NOMO-1 treated with dmso at 0.1 percent for 144 hours (cell line): ENCODE data around the gene RHOT1.
"Not testable (repeated sequence)": the region's sequence is repeated elsewhere in the genome, so short reads cannot be mapped to it uniquely, and the experiment has no call there.

Experiments used
- DNase-seq: peaks from one replicate; lab custom pipeline; 2025; ENCODE audit not compliant: unreplicated experiment; lab: John Stamatoyannopoulos, UW

Gene RHOT1

DNA sequence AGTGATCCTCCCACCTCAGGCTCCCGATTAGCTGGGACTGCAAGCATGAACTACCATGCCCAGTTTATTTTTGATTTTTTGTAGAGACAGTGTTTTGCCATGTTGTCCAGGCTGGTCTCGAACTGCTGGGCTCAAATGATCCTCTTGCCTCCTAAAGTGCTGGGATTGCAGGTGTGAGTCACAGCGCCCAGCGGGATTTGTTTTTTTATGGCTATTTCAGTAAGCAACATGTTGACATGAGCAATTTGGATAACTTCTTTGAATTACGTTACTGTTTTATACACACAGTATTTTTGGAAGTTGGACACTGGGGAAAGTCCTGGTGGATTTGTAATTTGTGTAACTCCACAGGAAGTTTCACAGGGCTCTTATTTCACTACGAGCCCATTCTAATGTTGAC lies 18.5 kb upstream of the RHOT1 start:
- no peak for DNase-seq

DNA sequence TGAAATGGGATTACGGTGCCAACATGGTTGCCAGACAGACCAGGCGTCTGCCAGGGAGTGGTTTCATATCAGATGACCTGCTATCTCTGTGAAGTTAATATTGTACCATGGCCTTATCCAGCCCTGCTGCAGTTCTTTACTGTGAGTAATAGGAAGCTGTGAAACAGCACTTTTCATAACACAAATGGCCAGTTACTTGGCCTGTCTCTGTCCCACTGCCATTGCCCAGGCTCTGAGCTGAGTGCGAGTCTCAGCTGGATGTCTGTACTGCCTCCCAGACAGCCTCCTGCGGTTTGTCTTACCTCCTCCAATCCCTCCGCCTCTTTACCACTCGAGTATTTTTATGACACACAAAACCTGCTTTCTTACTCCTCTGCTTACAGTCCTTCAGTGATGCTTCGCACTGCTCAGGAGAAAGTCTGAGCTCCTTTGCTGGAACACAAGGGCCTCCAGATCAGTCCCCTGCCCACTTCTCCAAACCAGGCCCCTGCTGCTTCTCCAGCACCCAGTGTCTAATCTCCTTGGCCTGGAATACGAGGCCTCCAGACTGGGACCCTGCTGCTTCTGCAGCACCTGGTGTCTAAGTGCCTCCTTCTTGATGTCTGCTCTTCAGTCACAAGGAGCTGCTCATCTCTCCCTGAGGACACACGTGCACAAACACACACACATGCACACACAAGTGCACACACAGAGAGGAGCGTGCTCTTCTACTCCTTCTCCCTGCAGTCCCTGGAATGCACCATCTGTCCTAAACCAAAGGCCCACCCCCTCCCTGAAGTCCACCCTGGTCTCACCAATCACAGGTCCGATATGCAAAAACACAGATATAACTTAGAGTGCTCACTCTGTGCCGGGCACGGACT lies 17.1 kb upstream of the RHOT1 start:
- no peak for DNase-seq

GRCh38 chr17:32125848-32126153 lies 16.5 kb upstream of the RHOT1 start:
- DNase-seq: no peak

- DNase-seq: no peak
Observed at GRCh38 chr17:32126325-32126724, 16.0 kb upstream of the RHOT1 start.

DNA sequence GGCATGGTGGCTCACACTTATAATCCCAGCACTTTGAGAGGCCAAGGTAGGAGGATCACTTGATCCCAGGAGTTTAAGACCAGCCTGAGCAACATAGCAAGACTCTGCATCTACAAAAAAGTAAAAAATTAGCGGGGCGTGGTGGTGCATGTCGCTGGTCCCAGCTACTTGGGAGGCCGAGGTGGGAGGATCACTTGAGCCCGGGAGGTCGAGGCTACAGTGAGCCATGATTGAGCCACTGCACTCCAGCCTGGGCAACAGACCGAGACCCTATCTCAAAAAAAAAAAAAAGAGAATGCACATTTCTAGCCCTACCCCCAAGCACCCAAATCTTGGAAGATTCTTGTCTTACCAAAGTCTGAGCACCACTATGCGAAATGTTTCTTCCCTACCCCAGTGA lies 15.6 kb upstream of the RHOT1 start:
- no peak for DNase-seq

- DNase-seq: peak; percentile 84
Observed at GRCh38 chr17:32127158-32127897, 15.0 kb upstream of the RHOT1 start.

DNA sequence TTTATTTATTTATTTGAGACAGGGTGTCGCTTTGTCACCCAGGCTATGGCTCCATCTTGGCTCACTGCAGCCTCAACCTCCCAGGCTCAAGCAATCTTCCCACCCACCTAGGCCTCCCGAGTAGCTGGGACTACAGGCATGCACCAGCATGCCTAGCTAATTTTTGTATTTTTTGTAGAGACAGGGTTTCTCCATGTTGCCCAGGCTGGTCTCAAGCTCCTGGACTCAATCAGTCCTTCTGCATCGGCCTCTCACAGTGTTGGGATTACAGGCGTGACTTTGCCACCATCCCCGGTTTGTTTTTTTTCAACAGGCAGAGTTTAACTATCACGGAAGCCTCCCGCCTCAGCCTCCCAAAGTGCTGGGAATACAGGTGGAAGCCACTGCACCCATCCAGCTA lies 13.8 kb upstream of the RHOT1 start:
- not testable (repeated sequence) for DNase-seq

GRCh38 chr17:32135497-32136117 lies 6.7 kb upstream of the RHOT1 start:
- DNase-seq: not testable (repeated sequence)

DNA sequence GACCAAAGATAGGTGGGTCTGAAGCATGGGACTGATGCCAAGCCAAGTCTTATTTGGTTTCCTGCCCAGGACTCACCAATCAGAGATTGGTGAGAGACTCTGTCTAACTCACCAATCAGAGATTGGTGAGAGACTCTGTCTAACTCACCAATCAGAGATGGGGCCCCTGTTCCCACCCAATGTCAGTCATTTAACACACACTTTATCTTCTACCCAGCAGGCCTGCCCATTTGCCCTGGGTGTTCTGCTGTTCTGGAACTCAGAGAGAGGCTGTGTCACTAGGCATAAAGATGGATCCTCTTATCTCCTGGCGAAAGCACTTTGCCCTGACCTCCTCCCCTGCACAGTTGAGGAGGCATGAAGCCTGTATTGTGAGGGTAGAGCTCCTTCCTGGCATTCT lies 5.4 kb upstream of the RHOT1 start:
- no peak for DNase-seq

- not testable (repeated sequence) for DNase-seq
Observed at GRCh38 chr17:32139504-32139903, 2.8 kb upstream of the RHOT1 start.

GRCh38 chr17:32141258-32141657 lies 1.0 kb upstream of the RHOT1 start:
- DNase-seq: peak; percentile 82

GRCh38 chr17:32141679-32142037 lies 644 bp upstream of the RHOT1 start:
- DNase-seq: no peak

DNA sequence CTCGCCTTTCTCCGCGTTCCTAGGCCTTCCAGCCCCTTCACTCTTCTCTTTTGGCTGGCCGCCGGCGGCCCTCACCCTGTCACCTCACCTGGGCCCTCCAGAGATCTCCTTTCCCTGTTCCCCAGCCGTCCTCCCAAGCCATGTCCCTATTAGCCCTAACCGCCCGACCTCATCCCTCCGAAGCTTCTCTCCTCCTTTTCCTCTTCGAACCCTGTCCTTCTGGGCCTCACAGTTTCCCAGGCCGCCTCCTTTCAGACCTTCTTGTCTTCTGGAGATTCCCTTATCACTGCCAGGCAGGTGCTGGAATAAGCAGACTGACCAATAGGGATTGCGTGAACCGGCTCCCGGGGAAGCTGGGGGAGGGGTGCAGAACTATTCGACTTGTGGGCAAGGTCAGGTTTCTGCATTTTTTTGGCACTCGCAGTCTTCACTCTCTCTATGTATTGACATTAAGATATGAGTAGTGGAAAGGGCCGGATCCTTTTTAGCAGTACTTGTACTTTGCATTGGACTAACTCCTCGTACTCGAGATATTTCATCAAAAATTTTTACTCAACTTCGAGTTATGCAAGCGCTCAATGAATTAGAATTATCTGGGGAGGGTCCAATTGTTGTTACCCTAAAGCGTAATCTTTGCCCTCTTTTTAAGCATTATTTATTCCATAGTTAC lies 690 bp downstream of the RHOT1 start:
- DNase-seq: no peak

GRCh38 chr17:32143527-32143870 lies 1.2 kb downstream of the RHOT1 start:
- DNase-seq: no peak

DNA sequence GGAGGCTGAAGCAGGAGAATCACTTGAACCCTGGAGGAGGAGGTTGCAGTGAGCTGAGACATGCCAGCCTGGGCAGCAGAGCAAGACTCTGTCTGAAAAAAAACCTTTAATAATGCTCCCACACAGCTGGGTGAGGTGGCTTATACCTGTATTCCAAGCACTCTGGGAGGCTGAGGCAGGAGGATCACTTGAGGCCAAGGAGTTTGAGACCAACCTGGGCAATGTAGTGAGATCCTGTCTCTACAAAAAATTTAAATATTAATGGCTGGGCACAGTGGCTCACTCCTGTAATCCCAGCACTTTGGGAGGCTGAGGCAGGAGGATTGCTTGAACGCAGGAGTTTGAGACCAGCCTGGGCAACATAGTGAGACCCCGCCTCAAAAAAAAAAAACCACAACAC lies 2.1 kb downstream of the RHOT1 start:
- DNase-seq: not testable (repeated sequence)

- no peak for DNase-seq
Observed at GRCh38 chr17:32148351-32148750, 6.0 kb downstream of the RHOT1 start.

DNA sequence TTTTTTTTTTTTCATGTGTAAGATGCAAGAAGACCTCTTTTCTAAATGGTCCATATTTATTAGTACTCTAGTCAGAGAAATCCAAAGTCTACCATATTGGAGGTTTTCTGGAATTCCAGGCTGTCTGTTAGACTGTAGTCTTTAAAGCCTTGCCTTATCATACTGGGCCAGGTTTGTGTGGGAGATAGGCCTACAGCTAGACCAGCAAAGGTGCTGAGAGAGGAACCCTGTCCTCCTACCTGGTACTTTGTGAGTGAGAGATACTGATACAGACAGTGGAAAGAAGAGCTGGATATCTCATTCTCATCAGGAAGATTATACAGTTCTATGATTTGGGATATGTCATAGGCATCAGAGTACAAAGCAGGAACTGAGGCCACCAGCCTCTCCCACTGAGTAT lies 8.1 kb downstream of the RHOT1 start:
- no peak for DNase-seq

DNA sequence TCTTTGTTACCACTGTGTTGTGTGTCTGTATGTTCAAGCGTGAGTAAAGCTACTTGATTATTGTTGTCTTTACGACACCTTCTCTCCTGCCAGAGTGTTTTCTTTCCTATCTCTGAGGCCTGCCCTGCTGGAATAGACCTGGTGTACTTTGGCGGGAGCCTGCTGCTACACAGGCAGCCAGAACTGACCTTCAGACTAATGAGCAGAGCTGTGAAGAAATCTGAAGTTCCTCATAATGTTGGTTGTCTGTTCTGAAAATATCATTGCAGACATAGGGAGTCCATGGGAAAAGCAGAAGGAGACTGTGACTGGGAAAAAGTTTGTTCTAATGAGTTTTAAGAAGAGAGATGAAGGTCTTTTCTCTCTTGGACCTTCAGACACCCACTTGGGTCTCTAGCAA lies 9.8 kb downstream of the RHOT1 start:
- DNase-seq: peak; percentile 75

GRCh38 chr17:32155896-32156295 lies 13.6 kb downstream of the RHOT1 start:
- DNase-seq: no peak

DNA sequence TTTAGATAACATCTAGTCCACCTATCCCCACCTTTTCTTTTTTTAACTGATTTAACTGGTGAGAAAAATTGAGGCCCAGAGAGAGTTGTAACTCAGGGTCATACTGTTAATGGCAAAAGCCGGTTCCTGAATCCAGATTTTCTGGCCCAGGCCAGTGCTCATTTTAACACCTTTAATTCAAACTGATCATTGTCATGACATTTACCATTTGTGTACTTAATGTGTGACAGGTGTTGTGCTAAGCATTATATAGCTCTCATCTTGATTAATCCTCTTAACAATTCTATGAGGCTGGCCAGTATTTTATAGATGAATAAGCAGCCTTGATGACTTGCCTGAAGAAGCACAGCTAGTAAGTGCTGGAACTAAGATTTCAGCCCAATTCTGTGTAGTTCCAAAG lies 14.4 kb downstream of the RHOT1 start:
- no peak for DNase-seq

DNA sequence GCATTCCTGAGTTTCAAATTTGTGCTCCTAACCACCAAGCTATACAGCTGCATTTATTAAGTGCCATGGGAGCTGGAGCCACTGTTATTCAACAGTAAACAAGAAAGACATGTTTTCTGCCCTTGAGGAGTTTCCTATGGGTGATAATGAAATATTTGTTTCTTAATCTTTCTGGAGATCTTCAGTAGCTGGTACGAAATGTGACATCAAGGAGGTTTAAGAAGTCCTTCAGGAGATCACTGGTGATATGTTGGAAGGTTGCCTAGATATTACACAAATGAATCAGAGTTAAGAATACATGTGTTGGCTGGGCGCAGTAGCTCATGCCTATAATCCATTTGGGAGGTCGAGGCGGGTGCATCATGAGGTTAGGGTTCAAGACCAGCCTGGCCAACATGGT lies 14.9 kb downstream of the RHOT1 start:
- DNase-seq: no peak
